Measurements from ENCODE around the gene BAZ2A.

BAZ2A gene

GRCh38 chr12:56614627-56615026 lies 15.5 kb downstream of the BAZ2A start:
- no peak overlapping the region for H3K4me3 ChIP-seq (ENCODE audit: low read depth, low read length)
- no peaks in the 10 kb centered on the region for H3K27me3 ChIP-seq (ENCODE audit: control insufficient read depth, insufficient read depth, low read length)
- H3K4me1 ChIP-seq (ENCODE audit: control insufficient read depth, insufficient read depth, low read length) = no peaks in the 10 kb centered on the region
- H3K9me3 ChIP-seq (ENCODE audit: control insufficient read depth, insufficient read depth, low read length) = no peaks in the 10 kb centered on the region
- peaks cover 65% of the 10 kb centered on the region for H3K36me3 ChIP-seq (ENCODE audit: control insufficient read depth, insufficient read depth, low read length)
- no peak overlapping the region for H3K9ac ChIP-seq (ENCODE audit: low read depth, low read length)

GRCh38 chr12:56604355-56604754 lies 25.8 kb downstream of the BAZ2A start:
- Histone ChIP-seq H3K9ac (ENCODE audit: low read depth, low read length) (no peak overlapping the region), H3K27me3 (ENCODE audit: control insufficient read depth, insufficient read depth, low read length) (no peaks in the 10 kb centered on the region), H3K4me3 (ENCODE audit: low read depth, low read length) (no peak overlapping the region), H3K9me3 (ENCODE audit: control insufficient read depth, insufficient read depth, low read length) (no peaks in the 10 kb centered on the region), H3K36me3 (ENCODE audit: control insufficient read depth, insufficient read depth, low read length) (peaks cover 58% of the 10 kb centered on the region), H3K4me1 (ENCODE audit: control insufficient read depth, insufficient read depth, low read length) (no peaks in the 10 kb centered on the region)

DNA sequence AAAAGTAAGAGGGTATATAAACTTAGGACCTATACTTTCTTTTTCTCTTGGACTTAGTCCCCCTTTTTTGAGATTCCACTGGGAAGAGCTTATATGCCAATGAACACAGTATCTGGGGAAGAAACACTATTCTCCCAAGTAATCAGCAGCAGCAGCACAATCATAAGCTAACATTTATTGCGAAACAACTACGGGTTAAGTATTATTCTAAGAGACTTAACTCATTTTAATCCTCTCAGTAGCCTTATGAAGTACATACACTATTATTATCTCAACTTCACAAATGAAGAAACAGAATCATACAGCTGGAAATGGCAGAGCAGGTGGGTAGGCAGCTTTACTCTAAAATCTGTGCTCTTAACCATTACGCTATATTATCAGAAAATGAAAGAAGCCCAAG lies 27.9 kb downstream of the BAZ2A start:
- no peaks in the 10 kb centered on the region for H3K27me3 ChIP-seq (ENCODE audit: control insufficient read depth, insufficient read depth, low read length)
- H3K4me3 ChIP-seq (ENCODE audit: low read depth, low read length) = no peak overlapping the region
- peaks cover 74% of the 10 kb centered on the region for H3K36me3 ChIP-seq (ENCODE audit: control insufficient read depth, insufficient read depth, low read length)
- no peak overlapping the region for H3K9ac ChIP-seq (ENCODE audit: low read depth, low read length)
- H3K4me1 ChIP-seq (ENCODE audit: control insufficient read depth, insufficient read depth, low read length) = no peaks in the 10 kb centered on the region
- H3K9me3 ChIP-seq (ENCODE audit: control insufficient read depth, insufficient read depth, low read length) = no peaks in the 10 kb centered on the region

DNA sequence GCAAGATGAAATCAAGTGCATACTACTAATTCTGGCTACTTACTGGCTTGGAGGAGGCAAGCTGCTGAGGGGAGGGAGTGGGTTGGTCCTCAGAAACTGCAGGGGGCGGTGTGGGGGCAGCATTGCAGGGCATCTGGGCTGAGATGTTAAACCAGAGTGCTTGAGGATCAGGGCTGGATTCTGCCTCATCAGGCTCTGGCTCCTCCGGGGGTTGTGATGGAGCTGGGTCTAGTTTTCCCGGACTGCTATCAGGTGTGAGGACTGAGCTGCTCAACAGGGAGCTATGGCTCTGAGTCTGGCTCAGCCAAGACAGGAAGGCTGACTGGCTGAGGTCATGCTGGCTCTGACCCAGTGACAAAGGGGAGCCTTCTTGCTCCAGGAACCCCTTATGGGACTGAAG lies 28.6 kb downstream of the BAZ2A start:
- Histone ChIP-seq H3K4me3 (ENCODE audit: low read depth, low read length) (no peak overlapping the region), H3K4me1 (ENCODE audit: control insufficient read depth, insufficient read depth, low read length) (no peaks in the 10 kb centered on the region), H3K36me3 (ENCODE audit: control insufficient read depth, insufficient read depth, low read length) (peaks cover 77% of the 10 kb centered on the region), H3K9ac (ENCODE audit: low read depth, low read length) (no peak overlapping the region), H3K9me3 (ENCODE audit: control insufficient read depth, insufficient read depth, low read length) (no peaks in the 10 kb centered on the region), H3K27me3 (ENCODE audit: control insufficient read depth, insufficient read depth, low read length) (no peaks in the 10 kb centered on the region)

DNA sequence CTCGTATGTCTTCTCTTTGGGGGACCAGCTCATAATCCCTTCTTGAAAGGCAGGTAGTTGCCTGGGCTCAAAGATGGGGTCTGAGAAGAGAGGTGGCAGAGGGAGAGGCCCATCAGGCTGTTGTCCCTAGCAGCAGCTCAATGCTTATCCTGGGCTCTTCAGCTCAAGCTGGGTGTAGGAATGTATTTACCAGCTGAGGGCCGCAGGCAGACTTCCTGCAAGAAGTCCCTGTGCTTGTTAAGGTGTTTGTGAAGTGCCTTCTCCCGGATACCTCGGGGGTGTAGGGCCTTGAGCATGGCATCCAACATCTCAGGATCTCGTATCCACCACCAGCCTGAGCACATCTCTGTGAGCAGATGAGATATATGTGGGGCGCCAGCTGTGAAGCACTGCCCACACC lies 29.4 kb downstream of the BAZ2A start:
- Histone ChIP-seq H3K9me3 (ENCODE audit: control insufficient read depth, insufficient read depth, low read length) (no peaks in the 10 kb centered on the region), H3K27me3 (ENCODE audit: control insufficient read depth, insufficient read depth, low read length) (no peaks in the 10 kb centered on the region), H3K4me1 (ENCODE audit: control insufficient read depth, insufficient read depth, low read length) (no peaks in the 10 kb centered on the region), H3K9ac (ENCODE audit: low read depth, low read length) (no peak overlapping the region), H3K4me3 (ENCODE audit: low read depth, low read length) (no peak overlapping the region), H3K36me3 (ENCODE audit: control insufficient read depth, insufficient read depth, low read length) (peaks cover 76% of the 10 kb centered on the region)

DNA sequence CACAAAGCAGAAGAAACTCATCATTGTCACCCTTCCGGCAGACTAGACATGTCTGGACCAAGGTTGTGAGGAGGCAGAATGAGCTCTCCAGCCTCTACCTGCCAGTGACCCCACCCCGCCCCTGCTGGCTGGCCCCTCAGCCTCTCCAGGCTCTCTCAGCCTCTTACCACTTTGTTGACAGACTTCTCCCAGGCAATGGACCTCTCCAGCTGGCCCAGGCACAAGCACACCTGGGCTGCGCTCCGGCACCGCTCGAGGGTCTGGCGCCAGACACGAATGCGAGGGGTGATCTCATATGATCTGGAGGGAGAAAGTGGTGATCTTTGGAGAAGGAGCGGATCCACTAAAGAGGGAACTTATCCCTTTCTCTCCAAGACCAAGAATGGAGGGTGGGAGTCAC lies 30.3 kb downstream of the BAZ2A start:
- Histone ChIP-seq H3K4me3 (ENCODE audit: low read depth, low read length) (no peak overlapping the region), H3K9ac (ENCODE audit: low read depth, low read length) (no peak overlapping the region), H3K36me3 (ENCODE audit: control insufficient read depth, insufficient read depth, low read length) (peaks cover 69% of the 10 kb centered on the region), H3K4me1 (ENCODE audit: control insufficient read depth, insufficient read depth, low read length) (no peaks in the 10 kb centered on the region), H3K27me3 (ENCODE audit: control insufficient read depth, insufficient read depth, low read length) (no peaks in the 10 kb centered on the region), H3K9me3 (ENCODE audit: control insufficient read depth, insufficient read depth, low read length) (no peaks in the 10 kb centered on the region)

DNA sequence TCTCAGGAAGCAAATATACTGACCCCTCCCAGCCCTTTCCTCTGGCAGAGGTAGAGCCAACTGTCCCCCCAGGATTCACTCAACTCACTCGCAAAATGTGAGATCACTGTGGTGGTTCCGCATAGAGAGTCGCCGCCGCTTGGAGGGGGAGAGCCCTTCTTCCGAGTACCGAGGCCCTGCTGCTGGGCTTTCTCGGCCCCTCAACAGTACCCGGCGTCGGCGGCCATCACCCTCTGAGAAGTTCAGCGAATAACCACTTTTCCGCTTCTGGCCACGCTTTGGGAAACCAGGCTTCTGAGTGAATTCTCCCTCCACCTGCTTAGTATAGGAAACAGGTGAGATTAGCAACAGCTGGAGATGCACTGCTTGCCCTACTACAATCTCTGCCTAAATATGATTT lies 31.1 kb downstream of the BAZ2A start:
- H3K36me3 ChIP-seq (ENCODE audit: control insufficient read depth, insufficient read depth, low read length) = peaks cover 62% of the 10 kb centered on the region
- peaks cover 6% of the 10 kb centered on the region for H3K4me1 ChIP-seq (ENCODE audit: control insufficient read depth, insufficient read depth, low read length)
- H3K9ac ChIP-seq (ENCODE audit: low read depth, low read length) = no peak overlapping the region
- no peaks in the 10 kb centered on the region for H3K9me3 ChIP-seq (ENCODE audit: control insufficient read depth, insufficient read depth, low read length)
- no peaks in the 10 kb centered on the region for H3K27me3 ChIP-seq (ENCODE audit: control insufficient read depth, insufficient read depth, low read length)
- H3K4me3 ChIP-seq (ENCODE audit: low read depth, low read length) = no peak overlapping the region

- Histone ChIP-seq H3K4me3 (ENCODE audit: low read depth, low read length) (no peak overlapping the region), H3K9me3 (ENCODE audit: control insufficient read depth, insufficient read depth, low read length) (no peaks in the 10 kb centered on the region), H3K36me3 (ENCODE audit: control insufficient read depth, insufficient read depth, low read length) (peaks cover 47% of the 10 kb centered on the region), H3K9ac (ENCODE audit: low read depth, low read length) (no peak overlapping the region), H3K4me1 (ENCODE audit: control insufficient read depth, insufficient read depth, low read length) (peaks cover 6% of the 10 kb centered on the region), H3K27me3 (ENCODE audit: control insufficient read depth, insufficient read depth, low read length) (no peaks in the 10 kb centered on the region)
Observed at GRCh38 chr12:56596815-56597214, 33.3 kb downstream of the BAZ2A start.

DNA sequence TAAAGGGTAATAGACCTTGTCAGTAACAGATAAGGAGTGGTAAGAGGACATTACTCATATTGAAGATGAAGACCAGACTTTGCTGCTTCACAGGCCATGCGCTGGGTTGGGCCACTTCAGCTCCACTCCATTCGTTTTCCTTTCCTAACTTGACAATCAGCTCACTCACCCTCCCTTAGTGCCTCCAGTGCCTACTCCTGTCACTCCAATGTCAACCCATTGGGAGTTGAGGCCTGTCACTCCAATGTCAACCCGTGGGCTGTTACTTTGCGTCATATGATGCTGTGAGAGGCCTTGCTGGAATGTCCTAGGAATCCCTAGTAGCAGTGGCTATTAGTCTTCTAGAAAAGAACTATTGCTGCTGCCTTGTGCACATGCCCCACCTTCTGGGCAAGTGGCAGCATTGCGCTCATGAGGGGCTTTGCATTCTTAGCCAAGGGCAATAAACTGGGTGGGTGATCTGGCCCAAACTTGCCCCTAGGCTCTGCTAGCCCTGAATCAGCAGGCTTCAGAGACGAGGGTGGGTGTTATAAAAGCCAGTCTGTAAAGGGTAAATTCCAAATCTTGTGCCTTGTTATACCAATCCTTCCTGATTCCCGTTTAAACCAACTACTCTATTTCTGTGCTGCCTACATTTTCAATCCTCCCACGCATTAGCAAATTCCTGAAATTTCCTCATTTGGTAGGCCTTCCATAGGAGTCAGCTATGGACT lies 36.1 kb downstream of the BAZ2A start:
- Histone ChIP-seq H3K9ac (ENCODE audit: low read depth, low read length) (peak overlapping the region; percentile 42), H3K4me3 (ENCODE audit: low read depth, low read length) (no peak overlapping the region), H3K9me3 (ENCODE audit: control insufficient read depth, insufficient read depth, low read length) (no peaks in the 10 kb centered on the region), H3K27me3 (ENCODE audit: control insufficient read depth, insufficient read depth, low read length) (no peaks in the 10 kb centered on the region), H3K4me1 (ENCODE audit: control insufficient read depth, insufficient read depth, low read length) (peaks cover 6% of the 10 kb centered on the region), H3K36me3 (ENCODE audit: control insufficient read depth, insufficient read depth, low read length) (peaks cover 19% of the 10 kb centered on the region)

DNA sequence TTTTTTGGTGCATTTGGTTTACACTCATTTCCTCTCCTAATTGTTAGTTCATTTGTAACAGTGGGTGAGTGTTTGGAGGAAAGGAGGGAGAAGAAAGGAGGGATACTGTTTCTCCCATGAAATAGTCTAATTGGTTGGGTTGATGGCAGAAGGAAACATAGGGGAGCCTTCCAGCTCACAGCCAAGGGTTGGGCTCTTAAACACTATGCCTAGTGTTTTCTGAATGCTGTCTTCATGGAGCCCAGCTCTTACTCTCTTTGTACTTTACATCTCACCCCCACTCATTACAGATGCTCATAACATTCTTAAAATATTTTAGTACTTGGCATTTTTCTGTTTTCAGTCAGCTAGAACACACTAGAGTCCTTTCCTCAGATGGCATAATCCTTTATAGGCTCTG lies 38.2 kb downstream of the BAZ2A start:
- no peaks in the 10 kb centered on the region for H3K9me3 ChIP-seq (ENCODE audit: control insufficient read depth, insufficient read depth, low read length)
- no peaks in the 10 kb centered on the region for H3K27me3 ChIP-seq (ENCODE audit: control insufficient read depth, insufficient read depth, low read length)
- peaks cover 3% of the 10 kb centered on the region for H3K36me3 ChIP-seq (ENCODE audit: control insufficient read depth, insufficient read depth, low read length)
- H3K4me3 ChIP-seq (ENCODE audit: low read depth, low read length) = no peak overlapping the region
- H3K4me1 ChIP-seq (ENCODE audit: control insufficient read depth, insufficient read depth, low read length) = peaks cover 6% of the 10 kb centered on the region
- H3K9ac ChIP-seq (ENCODE audit: low read depth, low read length) = no peak overlapping the region

GRCh38 chr12:56591126-56591525 lies 39.0 kb downstream of the BAZ2A start:
- Histone ChIP-seq H3K4me1 (ENCODE audit: control insufficient read depth, insufficient read depth, low read length) (peaks cover 6% of the 10 kb centered on the region), H3K9ac (ENCODE audit: low read depth, low read length) (no peak overlapping the region), H3K36me3 (ENCODE audit: control insufficient read depth, insufficient read depth, low read length) (no peaks in the 10 kb centered on the region), H3K27me3 (ENCODE audit: control insufficient read depth, insufficient read depth, low read length) (no peaks in the 10 kb centered on the region), H3K4me3 (ENCODE audit: low read depth, low read length) (no peak overlapping the region), H3K9me3 (ENCODE audit: control insufficient read depth, insufficient read depth, low read length) (no peaks in the 10 kb centered on the region)

- no peak overlapping the region for H3K9ac ChIP-seq (ENCODE audit: low read depth, low read length)
- H3K4me3 ChIP-seq (ENCODE audit: low read depth, low read length) = no peak overlapping the region
- peaks cover 6% of the 10 kb centered on the region for H3K4me1 ChIP-seq (ENCODE audit: control insufficient read depth, insufficient read depth, low read length)
- no peaks in the 10 kb centered on the region for H3K36me3 ChIP-seq (ENCODE audit: control insufficient read depth, insufficient read depth, low read length)
- no peaks in the 10 kb centered on the region for H3K27me3 ChIP-seq (ENCODE audit: control insufficient read depth, insufficient read depth, low read length)
- no peaks in the 10 kb centered on the region for H3K9me3 ChIP-seq (ENCODE audit: control insufficient read depth, insufficient read depth, low read length)
Observed at GRCh38 chr12:56590237-56590830, 39.8 kb downstream of the BAZ2A start.

Data from iPS-15b (cell line).